ENCODE data around the gene KBTBD3. TPM values are rescaled to one million over a fixed set of nuclear protein-coding genes. Genes with fewer than 3 reads are reported as not detected.
"Not testable (repeated sequence)": the region's sequence is repeated elsewhere in the genome, so short reads cannot be mapped to it uniquely, and the experiment has no call there.

The KBTBD3 gene
- total RNA-seq, 4 donors from 2014 or later: 0.92 to 6.2 (median 1.9) TPM

GRCh38 chr11:106015066-106015465, 62.1 kb downstream of the KBTBD3 start:
- ATAC-seq (no peak), DNase-seq (no peak)
- no peaks in the 10 kb centered on the region for H3K9me3 ChIP-seq
- H3K27me3 ChIP-seq: no peaks in the 10 kb centered on the region
- intact Hi-C loops (cut with DNase I; ENCODE audit: low total_unique reads): no loop called here
- no peak overlapping the region for H3K27ac ChIP-seq
- peaks cover 17 to 31% of the 10 kb centered on the region in 2 donors for H3K4me1 ChIP-seq
- H3K36me3 ChIP-seq: peaks cover 0 to 7% of the 10 kb centered on the region in 2 donors
- in situ Hi-C loops (cut with MboI; ENCODE audit: low sequenced_read_pairs in 4 of 4): no loop called here
- TF ChIP-seq CTCF (IDR thresholded peaks at IDR 0.05 in 4 of 5, conservative IDR thresholded peaks at IDR 0.05 in 1 of 5) (no peak), POLR2A (IDR thresholded peaks at IDR 0.05) (no peak)
- H3K4me3 ChIP-seq: no peak overlapping the region

- Histone ChIP-seq H3K4me1 (peaks cover 14 to 27% of the 10 kb centered on the region in 2 donors), H3K36me3 (peaks cover 0 to 12% of the 10 kb centered on the region in 2 donors), H3K4me3 (no peak overlapping the region), H3K9me3 (no peaks in the 10 kb centered on the region), H3K27me3 (no peaks in the 10 kb centered on the region), H3K27ac (no peak overlapping the region)
- no peak for ATAC-seq
- in situ Hi-C loops (cut with MboI; ENCODE audit: low sequenced_read_pairs in 4 of 4): no loop called here
- DNase-seq: no peak
- intact Hi-C loops (cut with DNase I; ENCODE audit: low total_unique reads): no loop called here
- TF ChIP-seq CTCF (IDR thresholded peaks at IDR 0.05 in 4 of 5, conservative IDR thresholded peaks at IDR 0.05 in 1 of 5): no peak
- TF ChIP-seq POLR2A (IDR thresholded peaks at IDR 0.05): no peak
These were observed 62.5 kb downstream of the KBTBD3 start for GRCh38 chr11:106014620-106015019.

GRCh38 chr11:106014035-106014434, 63.1 kb downstream of the KBTBD3 start:
- H3K36me3 ChIP-seq: peaks cover 0 to 17% of the 10 kb centered on the region in 2 donors
- in situ Hi-C loops (cut with MboI; ENCODE audit: low sequenced_read_pairs in 4 of 4): no loop called here
- DNase-seq (no peak), ATAC-seq (no peak)
- H3K4me3 ChIP-seq: no peak overlapping the region
- peaks cover 14 to 23% of the 10 kb centered on the region in 2 donors for H3K4me1 ChIP-seq
- no peak for TF ChIP-seq CTCF (IDR thresholded peaks at IDR 0.05 in 4 of 5, conservative IDR thresholded peaks at IDR 0.05 in 1 of 5)
- TF ChIP-seq POLR2A (IDR thresholded peaks at IDR 0.05): no peak
- H3K9me3 ChIP-seq: no peaks in the 10 kb centered on the region
- no peaks in the 10 kb centered on the region for H3K27me3 ChIP-seq
- H3K27ac ChIP-seq: no peak overlapping the region
- intact Hi-C loops (cut with DNase I; ENCODE audit: low total_unique reads): no loop called here

- intact Hi-C loops (cut with DNase I; ENCODE audit: low total_unique reads) (loop anchor here (1.0 kb wide), 1 partner anchor 10 kb away; the partner anchor contains the start of gene MSANTD4), in situ Hi-C loops (cut with MboI; ENCODE audit: low sequenced_read_pairs in 4 of 4) (no loop called here)
- peak; percentile 96 to 99 for ATAC-seq
- TF ChIP-seq POLR2A (IDR thresholded peaks at IDR 0.05): no peak
- TF ChIP-seq CTCF (IDR thresholded peaks at IDR 0.05 in 4 of 5, conservative IDR thresholded peaks at IDR 0.05 in 1 of 5): no peak
- H3K4me1 ChIP-seq: peaks cover 12 to 17% of the 10 kb centered on the region in 2 donors
- peak overlapping the region; percentile 17 to 66 (median 24) for H3K27ac ChIP-seq
- H3K27me3 ChIP-seq: no peaks in the 10 kb centered on the region
- H3K36me3 ChIP-seq: peaks cover 0 to 29% of the 10 kb centered on the region in 2 donors
- H3K4me3 ChIP-seq: no peak overlapping the region
- no peaks in the 10 kb centered on the region for H3K9me3 ChIP-seq
- DNase-seq: peak; percentile 2 to 32
These were observed 64.4 kb downstream of the KBTBD3 start for GRCh38 chr11:106012744-106013143.

GRCh38 chr11:106011481-106011880, 65.7 kb downstream of the KBTBD3 start:
- Histone ChIP-seq H3K4me3 (no peak overlapping the region), H3K36me3 (peaks cover 0 to 42% of the 10 kb centered on the region in 2 donors), H3K27me3 (no peaks in the 10 kb centered on the region), H3K27ac (no peak overlapping the region), H3K9me3 (no peaks in the 10 kb centered on the region), H3K4me1 (peaks cover 9 to 12% of the 10 kb centered on the region in 2 donors)
- intact Hi-C loops (cut with DNase I; ENCODE audit: low total_unique reads): no loop called here
- DNase-seq: no peak
- in situ Hi-C loops (cut with MboI; ENCODE audit: low sequenced_read_pairs in 4 of 4): no loop called here
- no peak for ATAC-seq
- TF ChIP-seq POLR2A (IDR thresholded peaks at IDR 0.05) (no peak), CTCF (IDR thresholded peaks at IDR 0.05 in 4 of 5, conservative IDR thresholded peaks at IDR 0.05 in 1 of 5) (no peak)

- H3K4me3 ChIP-seq; ATAC-seq; H3K4me1 ChIP-seq; H3K9me3 ChIP-seq; in situ Hi-C loops (cut with MboI; ENCODE audit: low sequenced_read_pairs in 4 of 4); intact Hi-C loops (cut with DNase I; ENCODE audit: low total_unique reads); H3K27me3 ChIP-seq; DNase-seq; H3K27ac ChIP-seq: not testable (repeated sequence)
- H3K36me3 ChIP-seq: peaks cover 0 to 52% of the 10 kb centered on the region in 2 donors
These were observed 74.1 kb downstream of the KBTBD3 start for GRCh38 chr11:106003094-106003493.

Data from gastrocnemius medialis (tissue), 4 donors.